ENCODE results near the gene PSMC4.

The PSMC4 gene

GRCh38 chr19:39970675-39971379 lies at the start of gene PSMC4:
Gene PSMC4, plus strand, starts transcription at chr19:39971165. Its CDS starts 38 bp downstream, at chr19:39971203.
- peak; percentile 99 for ATAC-seq (replicated peaks; ENCODE audit: extremely low read depth, poor library complexity, severe bottlenecking)
- H3K27me3 Mint-ChIP-seq, result no peaks in the 10 kb centered on the region
- H3K4me3 Mint-ChIP-seq, result peak within 1 kb of the TSS; percentile 97
- peak; percentile 96 to 99 for DNase-seq (ENCODE audit: low spot score in 2 of 2)
- peaks cover 38% of the 10 kb centered on the region for H3K4me1 Mint-ChIP-seq
- H3K36me3 Mint-ChIP-seq (ENCODE audit: insufficient read depth), result peaks cover 40% of the 10 kb centered on the region
- peak within 1 kb of the TSS; percentile 98 for H3K27ac Mint-ChIP-seq (ENCODE audit: low read depth)
- no peaks in the 10 kb centered on the region for H3K9me3 Mint-ChIP-seq

- Mint-ChIP-seq H3K9me3 (no peaks in the 10 kb centered on the region), H3K27ac (ENCODE audit: low read depth) (no peak overlapping the region), H3K36me3 (ENCODE audit: insufficient read depth) (peaks cover 9% of the 10 kb centered on the region), H3K4me3 (no peak overlapping the region), H3K4me1 (peaks cover 10% of the 10 kb centered on the region), H3K27me3 (no peaks in the 10 kb centered on the region)
- no peak for ATAC-seq (replicated peaks; ENCODE audit: extremely low read depth, poor library complexity, severe bottlenecking)
- DNase-seq (ENCODE audit: low spot score in 2 of 2), result no peak
Measured at GRCh38 chr19:39923862-39924261, 47.1 kb upstream of the PSMC4 start.

- Mint-ChIP-seq H3K4me3 (no peak overlapping the region), H3K36me3 (ENCODE audit: insufficient read depth) (peaks cover 7% of the 10 kb centered on the region), H3K4me1 (peaks cover 10% of the 10 kb centered on the region), H3K27me3 (no peaks in the 10 kb centered on the region), H3K9me3 (no peaks in the 10 kb centered on the region), H3K27ac (ENCODE audit: low read depth) (peak overlapping the region; percentile 84)
- ATAC-seq (replicated peaks; ENCODE audit: extremely low read depth, poor library complexity, severe bottlenecking) (no peak), DNase-seq (ENCODE audit: low spot score in 2 of 2) (no peak)
Measured at GRCh38 chr19:39924389-39924788, 46.6 kb upstream of the PSMC4 start.

GRCh38 chr19:39924952-39925351 lies 46.0 kb upstream of the PSMC4 start:
- ATAC-seq (replicated peaks; ENCODE audit: extremely low read depth, poor library complexity, severe bottlenecking) (no peak), DNase-seq (ENCODE audit: low spot score in 2 of 2) (no peak)
- H3K4me1 Mint-ChIP-seq, result peaks cover 10% of the 10 kb centered on the region
- peaks cover 7% of the 10 kb centered on the region for H3K36me3 Mint-ChIP-seq (ENCODE audit: insufficient read depth)
- H3K9me3 Mint-ChIP-seq, result no peaks in the 10 kb centered on the region
- no peak overlapping the region for H3K4me3 Mint-ChIP-seq
- H3K27ac Mint-ChIP-seq (ENCODE audit: low read depth), result peak overlapping the region; percentile 84
- H3K27me3 Mint-ChIP-seq, result no peaks in the 10 kb centered on the region

- Mint-ChIP-seq H3K36me3 (ENCODE audit: insufficient read depth) (peaks cover 7% of the 10 kb centered on the region), H3K4me1 (peaks cover 10% of the 10 kb centered on the region), H3K4me3 (no peak overlapping the region), H3K27me3 (no peaks in the 10 kb centered on the region), H3K9me3 (no peaks in the 10 kb centered on the region), H3K27ac (ENCODE audit: low read depth) (no peak overlapping the region)
- ATAC-seq (replicated peaks; ENCODE audit: extremely low read depth, poor library complexity, severe bottlenecking), result no peak
- DNase-seq (ENCODE audit: low spot score in 2 of 2), result no peak
Measured at GRCh38 chr19:39926170-39926760, 44.7 kb upstream of the PSMC4 start.

- Mint-ChIP-seq H3K27ac (ENCODE audit: low read depth) (no peak overlapping the region), H3K9me3 (no peaks in the 10 kb centered on the region), H3K27me3 (no peaks in the 10 kb centered on the region), H3K36me3 (ENCODE audit: insufficient read depth) (peaks cover 7% of the 10 kb centered on the region), H3K4me1 (peaks cover 10% of the 10 kb centered on the region), H3K4me3 (no peak overlapping the region)
- no peak for ATAC-seq (replicated peaks; ENCODE audit: extremely low read depth, poor library complexity, severe bottlenecking)
- DNase-seq (ENCODE audit: low spot score in 2 of 2), result no peak
Measured at GRCh38 chr19:39927076-39927475, 43.9 kb upstream of the PSMC4 start.

GRCh38 chr19:39927524-39928356 lies 43.2 kb upstream of the PSMC4 start:
- no peak overlapping the region for H3K4me3 Mint-ChIP-seq
- DNase-seq (ENCODE audit: low spot score in 2 of 2), result no peak
- no peak for ATAC-seq (replicated peaks; ENCODE audit: extremely low read depth, poor library complexity, severe bottlenecking)

GRCh38 chr19:39928357-39928725 lies 42.6 kb upstream of the PSMC4 start:
- Mint-ChIP-seq H3K9me3 (no peaks in the 10 kb centered on the region), H3K27me3 (no peaks in the 10 kb centered on the region), H3K36me3 (ENCODE audit: insufficient read depth) (peaks cover 5% of the 10 kb centered on the region), H3K4me1 (peaks cover 10% of the 10 kb centered on the region), H3K4me3 (no peak overlapping the region), H3K27ac (ENCODE audit: low read depth) (no peak overlapping the region)
- DNase-seq (ENCODE audit: low spot score in 2 of 2) (no peak), ATAC-seq (replicated peaks; ENCODE audit: extremely low read depth, poor library complexity, severe bottlenecking) (no peak)

More at GRCh38 chr19:39927524-39928356, 43.2 kb upstream of the PSMC4 start:
- H3K27me3 Mint-ChIP-seq, result no peaks in the 10 kb centered on the region
- peaks cover 10% of the 10 kb centered on the region for H3K4me1 Mint-ChIP-seq
- no peak overlapping the region for H3K27ac Mint-ChIP-seq (ENCODE audit: low read depth)
- peaks cover 7% of the 10 kb centered on the region for H3K36me3 Mint-ChIP-seq (ENCODE audit: insufficient read depth)
- no peaks in the 10 kb centered on the region for H3K9me3 Mint-ChIP-seq

- DNase-seq (ENCODE audit: low spot score in 2 of 2) (no peak), ATAC-seq (replicated peaks; ENCODE audit: extremely low read depth, poor library complexity, severe bottlenecking) (no peak)
- Mint-ChIP-seq H3K9me3 (no peaks in the 10 kb centered on the region), H3K27ac (ENCODE audit: low read depth) (no peak overlapping the region), H3K4me1 (peaks cover 17% of the 10 kb centered on the region), H3K4me3 (no peak overlapping the region), H3K36me3 (ENCODE audit: insufficient read depth) (peaks cover 2% of the 10 kb centered on the region), H3K27me3 (no peaks in the 10 kb centered on the region)
Measured at GRCh38 chr19:39929750-39930149, 41.2 kb upstream of the PSMC4 start.

- ATAC-seq (replicated peaks; ENCODE audit: extremely low read depth, poor library complexity, severe bottlenecking), result no peak
- Mint-ChIP-seq H3K27me3 (no peaks in the 10 kb centered on the region), H3K36me3 (ENCODE audit: insufficient read depth) (peaks cover 4% of the 10 kb centered on the region), H3K27ac (ENCODE audit: low read depth) (peak within 1 kb of the TSS; percentile 87), H3K4me1 (peaks cover 45% of the 10 kb centered on the region), H3K4me3 (peak within 1 kb of the TSS; percentile 36), H3K9me3 (no peaks in the 10 kb centered on the region)
- no peak for DNase-seq (ENCODE audit: low spot score in 2 of 2)
Measured at GRCh38 chr19:39934584-39935363, 36.2 kb upstream of the PSMC4 start, which contains the start of gene FCGBP. Gene FCGBP, minus strand, starts transcription at chr19:39934634.

GRCh38 chr19:39935364-39935661 lies 35.7 kb upstream of the PSMC4 start:
- ATAC-seq (replicated peaks; ENCODE audit: extremely low read depth, poor library complexity, severe bottlenecking) (no peak), DNase-seq (ENCODE audit: low spot score in 2 of 2) (no peak)
- Mint-ChIP-seq H3K27ac (ENCODE audit: low read depth) (peak overlapping the region; percentile 87), H3K4me3 (no peak overlapping the region), H3K9me3 (peaks cover 2% of the 10 kb centered on the region), H3K36me3 (ENCODE audit: insufficient read depth) (peaks cover 5% of the 10 kb centered on the region), H3K27me3 (no peaks in the 10 kb centered on the region), H3K4me1 (peaks cover 49% of the 10 kb centered on the region)

- H3K9me3 Mint-ChIP-seq, result peaks cover 6% of the 10 kb centered on the region
Measured at GRCh38 chr19:39936020-39936419, 34.9 kb upstream of the PSMC4 start.

More at GRCh38 chr19:39936020-39936419, 34.9 kb upstream of the PSMC4 start:
- Mint-ChIP-seq H3K4me3 (no peak overlapping the region), H3K36me3 (ENCODE audit: insufficient read depth) (peaks cover 5% of the 10 kb centered on the region), H3K27ac (ENCODE audit: low read depth) (peak overlapping the region; percentile 87), H3K4me1 (peaks cover 56% of the 10 kb centered on the region), H3K27me3 (no peaks in the 10 kb centered on the region)
- ATAC-seq (replicated peaks; ENCODE audit: extremely low read depth, poor library complexity, severe bottlenecking) (no peak), DNase-seq (ENCODE audit: low spot score in 2 of 2) (no peak)

Data from central memory CD8-positive, alpha-beta T cell (primary cell).